ENCODE measurements around the gene ANKMY1.

The ANKMY1 gene

GRCh38 chr2:240443891-240444301, 113.9 kb downstream of the ANKMY1 start:
- no peak for TF ChIP-seq CTCF (IDR thresholded peaks at IDR 0.05; ENCODE audit: low read length, missing control alignments)
- H3K4me3 ChIP-seq (replicated peaks; ENCODE audit: low read depth, low read length), result no peak overlapping the region
- DNase-seq (ENCODE audit: low read depth), result no peak

GRCh38 chr2:240442891-240443715, 114.7 kb downstream of the ANKMY1 start:
- no peak for DNase-seq (ENCODE audit: low read depth)
- no peak overlapping the region for H3K4me3 ChIP-seq (replicated peaks; ENCODE audit: low read depth, low read length)
- no peak for TF ChIP-seq CTCF (IDR thresholded peaks at IDR 0.05; ENCODE audit: low read length, missing control alignments)

- no peak for DNase-seq (ENCODE audit: low read depth)
- H3K4me3 ChIP-seq (replicated peaks; ENCODE audit: low read depth, low read length), result no peak overlapping the region
- TF ChIP-seq CTCF (IDR thresholded peaks at IDR 0.05; ENCODE audit: low read length, missing control alignments), result no peak
Observed at GRCh38 chr2:240441993-240442411, 115.8 kb downstream of the ANKMY1 start.

GRCh38 chr2:240441326-240441992, 116.3 kb downstream of the ANKMY1 start:
- H3K4me3 ChIP-seq (replicated peaks; ENCODE audit: low read depth, low read length), result no peak overlapping the region
- TF ChIP-seq CTCF (IDR thresholded peaks at IDR 0.05; ENCODE audit: low read length, missing control alignments), result no peak
- DNase-seq (ENCODE audit: low read depth), result no peak

GRCh38 chr2:240440704-240441320, 117.0 kb downstream of the ANKMY1 start:
- no peak overlapping the region for H3K4me3 ChIP-seq (replicated peaks; ENCODE audit: low read depth, low read length)
- no peak for DNase-seq (ENCODE audit: low read depth)
- no peak for TF ChIP-seq CTCF (IDR thresholded peaks at IDR 0.05; ENCODE audit: low read length, missing control alignments)

GRCh38 chr2:240440251-240440650, 117.5 kb downstream of the ANKMY1 start:
- no peak for DNase-seq (ENCODE audit: low read depth)
- H3K4me3 ChIP-seq (replicated peaks; ENCODE audit: low read depth, low read length), result no peak overlapping the region
- no peak for TF ChIP-seq CTCF (IDR thresholded peaks at IDR 0.05; ENCODE audit: low read length, missing control alignments)
